Measurements from ENCODE around the gene RAI1.
A peak's percentile ranks its signal among the peaks of the same experiment; 100 is the strongest.
"Not testable (repeated sequence)": the region's sequence is repeated elsewhere in the genome, so short reads cannot be mapped to it uniquely, and the experiment has no call there.

Gene RAI1

GRCh38 chr17:17682737-17683680 is 1.8 kb downstream of the RAI1 start:
- DNase-seq: peak; percentile 70 to 72

- DNase-seq: no peak
Observed at GRCh38 chr17:17683710-17684365, 2.6 kb downstream of the RAI1 start.

GRCh38 chr17:17684906-17685774 is 3.9 kb downstream of the RAI1 start:
- no peak for DNase-seq

GRCh38 chr17:17685775-17686291 is 4.6 kb downstream of the RAI1 start:
- DNase-seq: no peak

- DNase-seq: no peak
Observed at GRCh38 chr17:17689312-17689711, 8.1 kb downstream of the RAI1 start.

- DNase-seq: not testable (repeated sequence)
Observed at GRCh38 chr17:17690233-17690632, 9.0 kb downstream of the RAI1 start.

GRCh38 chr17:17691468-17692263 is 10.4 kb downstream of the RAI1 start:
- no peak for DNase-seq

- DNase-seq: no peak
Observed at GRCh38 chr17:17692353-17693252, 11.3 kb downstream of the RAI1 start.

- no peak for DNase-seq
Observed at GRCh38 chr17:17693253-17694168, 12.3 kb downstream of the RAI1 start.

GRCh38 chr17:17694169-17695081 is 13.2 kb downstream of the RAI1 start:
- DNase-seq: peak; percentile 71 to 83

- DNase-seq: no peak
Observed at GRCh38 chr17:17696085-17696484, 14.8 kb downstream of the RAI1 start.

- no peak for DNase-seq
Observed at GRCh38 chr17:17696882-17697633, 15.8 kb downstream of the RAI1 start.

- DNase-seq: no peak
Observed at GRCh38 chr17:17698371-17698770, 17.1 kb downstream of the RAI1 start.

- no peak for DNase-seq
Observed at GRCh38 chr17:17698869-17699351, 17.7 kb downstream of the RAI1 start.

GRCh38 chr17:17699491-17699890 is 18.2 kb downstream of the RAI1 start:
- no peak for DNase-seq

GRCh38 chr17:17700251-17700969 is 19.2 kb downstream of the RAI1 start:
- DNase-seq: no peak

- no peak for DNase-seq
Observed at GRCh38 chr17:17701112-17701511, 19.9 kb downstream of the RAI1 start.
